Transverse colon (tissue), 3 donors: Measurements from ENCODE around the gene TMEM128.

Source experiments
- CTCF ChIP-seq, 5 experiments: fragments of 200-600 bp in 3 of 5; fragments of 450-650 bp in 2 of 5; sonication (generic) in 3 of 5; IDR thresholded peaks; 1 replicate in 2 of 5; 2 replicates in 3 of 5; pipeline ENCODE4 v1.5.1; 2016 to 2017; ENCODE audit warnings: antibody characterized with exemption in 5 of 5, inconsistent platforms in 3 of 5, mild to moderate bottlenecking in 2 of 5, moderate library complexity in 1 of 5
- EP300 ChIP-seq: sonication (generic); formaldehyde crosslinking; IDR thresholded peaks from one replicate; pipeline ENCODE4 v1.6.1; 2017; ENCODE audit warnings: antibody characterized with exemption, low read depth
- POLR2A ChIP-seq: fragments of 450-650 bp; IDR thresholded peaks from one replicate; pipeline ENCODE4 v1.6.1; 2016; ENCODE audit warnings: antibody characterized with exemption, mild to moderate bottlenecking, moderate library complexity

- TF ChIP-seq CTCF (IDR thresholded peaks at IDR 0.05) (no peak), EP300 (no peak), POLR2A (no peak)
Measured at GRCh38 chr4:4254666-4255065, 6.6 kb upstream of the TMEM128 start.
